Heart left ventricle (tissue), 16 donors: ENCODE measurements around the gene LAMA1. TPM values are rescaled to one million over a fixed set of nuclear protein-coding genes. Genes with fewer than 3 reads are reported as not detected.

Experiments
- ATAC-seq, 4 donors: fragments of 200-7000 bp; cut with Tn5 transposase; one replicate each; pipeline ENCODE4 v1.9.1; 2020 to 2022; ENCODE audit warnings: moderate library complexity in 4 of 4, mild to moderate bottlenecking in 3 of 4, moderate number of reproducible peaks in 1 of 4
- DNase-seq, 5 donors: peaks; one replicate each; pipeline ENCODE4 v3.0.0-alpha.2; 2020
- H3K27ac ChIP-seq, 12 donors: fragments of 200-600 bp; sonication (generic) in 4 of 12; one replicate each; pipeline versions ENCODE4 v1.5.0 to v1.8.0; 2016 to 2022; ENCODE audit warnings: mild to moderate bottlenecking in 2 of 12
- H3K27me3 ChIP-seq, 9 donors: fragments of 200-600 bp; sonication (generic) in 2 of 9; one replicate each; pipeline versions ENCODE4 v1.5.1 to v1.8.0; 2016 to 2022; ENCODE audit warnings: mild to moderate bottlenecking in 3 of 9
- H3K36me3 ChIP-seq, 9 donors: fragments of 200-600 bp; sonication (generic) in 2 of 9; one replicate each; pipeline versions ENCODE4 v1.5.0 to v1.8.0; 2018 to 2022; ENCODE audit warnings: mild to moderate bottlenecking in 2 of 9
- H3K4me1 ChIP-seq, 12 donors: fragments of 200-600 bp; sonication (generic) in 4 of 12; one replicate each; pipeline versions ENCODE4 v1.5.0 to v1.8.0; 2016 to 2022; ENCODE audit warnings: mild to moderate bottlenecking in 3 of 12
- H3K4me3 ChIP-seq, 12 donors: fragments of 200-600 bp; sonication (generic) in 4 of 12; one replicate each; pipeline versions ENCODE4 v1.5.0 to v1.8.0; 2017 to 2022; ENCODE audit warnings: mild to moderate bottlenecking in 9 of 12, moderate library complexity in 4 of 12
- H3K9me3 ChIP-seq, 12 donors: fragments of 200-600 bp; sonication (generic) in 4 of 12; one replicate each; pipeline versions ENCODE4 v1.5.0 to v1.8.0; 2016 to 2022; ENCODE audit warnings: mild to moderate bottlenecking in 1 of 12
- POLR2A ChIP-seq, 2 donors: fragments of 450-650 bp; IDR thresholded peaks; one replicate each; pipeline ENCODE4 v1.6.1; 2017; ENCODE audit warnings: antibody characterized with exemption in 2 of 2, mild to moderate bottlenecking in 2 of 2, moderate library complexity in 2 of 2
- WGBS, 4 donors: extraction: QIAGEN DNeasy Blood & Tissue Kit in 2 of 4; methylation state at CpG; one replicate each; pipeline versions ENCODE4 v1.1.5 to v1.1.7; 2013 to 2018; 5-methylcytosine and 5-hydroxymethylcytosine counted together
- intact Hi-C, 10 donors: fragments of 100-400 bp; cut with DNase I; formaldehyde crosslinking; loops; one replicate each; pipeline versions ENCODE4 v1.11.1 to v1.14.2; 2022
- polyA plus RNA-seq, 2 donors: library from polyadenylated mRNA; stranded (reverse); fragments of 200-250 nt; gene quantifications; one replicate each; pipeline ENCODE4 v1.2.3, GENCODE V29; 2013
- total RNA-seq, 9 donors: library from RNA; depleted of rRNA in 2 of 9; stranded (reverse); fragments of >200 nt in 2 of 9; fragmentation: NEBNext Ultra II Directional in 3 of 9; extraction: Animal tissue kit (Norgen Biotek cat#: 25700) in 3 of 9; gene quantifications; one replicate each; pipeline versions ENCODE4 v1.1.0 to v1.2.4, GENCODE V29; 2016 to 2023
- TF ChIP-seq, protein P1 (sequence below), 12 donors: fragments of 200-600 bp; sonication (generic) in 4 of 12; IDR thresholded peaks; one replicate each; pipeline versions ENCODE4 v1.5.0 to v1.8.0; 2018 to 2022; ENCODE audit warnings: antibody characterized with exemption in 12 of 12, mild to moderate bottlenecking in 5 of 12
- donor health status: ischemic (EF 13 %, LVEDD 7.1; RV severe dilation, severe dysfunction).
- donor health status: healthy with polysubstance abuse.
- donor health status: DM: no; HTN: yes; CAD: no.
- donor health status: DM: no; HTN: no; CAD: no.
- donor health status: ischemic (EF 25% LVEDD 6.9; RV normal size, moderate dysfunction).
- donor health status: ischemic (EF 25% LVEDD 5.7; RV mildly dilated, moderate dysfunction).
- donor health status: healthy.
- donor health status: DM: yes; HTN: yes; CAD: no.
- donor health status: ischemic (EF 35%, LVEDD 5.7; RV mildly dilated, moderate dysfunction).
- donor health status: nonischemic (EF 11% LVEDD 7.7; RV severe dilation, severe dysfunction).
- donor health status: DM: yes; HTN: yes; CAD: no.
- donor health status: PGD.
- donor health status: ischemic (EF 29% LVEDD 5.4; RV normal size, mild dysfunction).
- donor health status: nonischemic (EF 23%, LVEDD 6.1; RV moderate dilation, normal function).

The LAMA1 gene
- total and polyA plus RNA-seq, 11 donors = 0.04 to 1.7 (median 0.28) TPM

DNA sequence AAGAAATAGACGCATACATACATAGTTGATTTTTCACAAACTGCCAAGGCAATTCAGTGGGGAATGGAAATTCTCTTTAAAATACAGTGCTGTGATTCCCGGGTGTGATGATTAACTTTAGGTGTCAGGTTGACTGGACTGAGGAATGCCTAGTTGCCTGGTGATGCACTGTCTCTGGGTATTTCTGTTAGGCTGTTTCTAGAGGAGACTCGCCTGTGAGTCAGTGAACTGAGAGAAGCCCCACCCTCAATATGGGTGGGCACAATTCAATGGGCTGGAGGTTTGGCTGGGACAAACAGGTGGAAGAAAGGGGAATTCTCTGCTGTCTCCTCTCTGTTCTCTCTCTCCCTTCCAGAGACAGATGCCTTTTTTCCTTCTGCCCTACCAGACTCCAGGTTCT, 200.5 kb downstream of the LAMA1 start:
- H3K36me3 ChIP-seq = peaks cover 0 to 5% (median 0%) of the 10 kb centered on the region in 9 donors
- no peaks in the 10 kb centered on the region for H3K4me1 ChIP-seq
- H3K27ac ChIP-seq = no peak overlapping the region
- TF ChIP-seq POLR2A (IDR thresholded peaks at IDR 0.05) = no peak
- TF ChIP-seq, protein P1, sequence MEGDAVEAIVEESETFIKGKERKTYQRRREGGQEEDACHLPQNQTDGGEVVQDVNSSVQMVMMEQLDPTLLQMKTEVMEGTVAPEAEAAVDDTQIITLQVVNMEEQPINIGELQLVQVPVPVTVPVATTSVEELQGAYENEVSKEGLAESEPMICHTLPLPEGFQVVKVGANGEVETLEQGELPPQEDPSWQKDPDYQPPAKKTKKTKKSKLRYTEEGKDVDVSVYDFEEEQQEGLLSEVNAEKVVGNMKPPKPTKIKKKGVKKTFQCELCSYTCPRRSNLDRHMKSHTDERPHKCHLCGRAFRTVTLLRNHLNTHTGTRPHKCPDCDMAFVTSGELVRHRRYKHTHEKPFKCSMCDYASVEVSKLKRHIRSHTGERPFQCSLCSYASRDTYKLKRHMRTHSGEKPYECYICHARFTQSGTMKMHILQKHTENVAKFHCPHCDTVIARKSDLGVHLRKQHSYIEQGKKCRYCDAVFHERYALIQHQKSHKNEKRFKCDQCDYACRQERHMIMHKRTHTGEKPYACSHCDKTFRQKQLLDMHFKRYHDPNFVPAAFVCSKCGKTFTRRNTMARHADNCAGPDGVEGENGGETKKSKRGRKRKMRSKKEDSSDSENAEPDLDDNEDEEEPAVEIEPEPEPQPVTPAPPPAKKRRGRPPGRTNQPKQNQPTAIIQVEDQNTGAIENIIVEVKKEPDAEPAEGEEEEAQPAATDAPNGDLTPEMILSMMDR (IDR thresholded peaks at IDR 0.05) = no peak
- no peak overlapping the region for H3K4me3 ChIP-seq
- no peak for DNase-seq
- 79 to 93% (median 85%) methylated on average over 3 of the region's 3 CpGs for WGBS, 4 donors
- ATAC-seq = no peak
- H3K9me3 ChIP-seq = peaks cover 0 to 6% (median 0%) of the 10 kb centered on the region in 12 donors
- peaks cover 0 to 8% (median 0%) of the 10 kb centered on the region in 9 donors for H3K27me3 ChIP-seq
- intact Hi-C loops = no loop called here

DNA sequence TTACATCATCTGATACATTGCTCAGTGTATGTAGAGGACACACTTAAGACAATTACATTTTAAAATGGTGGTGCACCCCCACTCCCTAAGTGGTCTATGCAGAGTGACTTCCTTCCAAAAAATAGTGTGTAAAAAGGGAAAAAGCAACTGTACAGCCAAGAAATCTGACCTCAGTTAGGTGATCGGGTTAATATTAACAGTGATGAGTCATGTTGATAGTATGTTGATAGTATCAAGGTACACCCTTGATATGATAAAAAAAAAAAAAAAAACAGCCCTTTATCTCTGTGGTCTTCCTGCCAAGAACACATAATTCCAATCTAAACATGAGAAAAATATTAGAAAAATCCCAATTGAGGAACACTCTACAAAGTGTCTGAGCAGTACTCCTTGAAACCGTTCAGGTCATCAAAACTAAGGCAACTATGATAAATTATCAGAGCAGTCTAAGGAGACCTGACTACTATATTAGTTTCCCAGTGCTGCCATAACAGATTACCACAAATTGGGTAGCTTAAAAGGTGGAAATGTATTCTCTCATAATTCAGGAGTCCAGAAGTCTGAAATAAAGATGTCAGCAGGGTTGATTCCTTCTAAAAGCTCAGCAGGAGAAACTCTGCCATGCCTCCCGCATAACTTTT, 216.2 kb downstream of the LAMA1 start:
- 92 to 93% (median 93%) methylated on average over 3 of the region's 3 CpGs for WGBS, 4 donors
- peaks cover 0 to 28% (median 6%) of the 10 kb centered on the region in 12 donors for H3K9me3 ChIP-seq
- H3K4me3 ChIP-seq = no peak overlapping the region
- DNase-seq = no peak
- H3K36me3 ChIP-seq = peaks cover 0 to 11% (median 0%) of the 10 kb centered on the region in 9 donors
- TF ChIP-seq, protein P1 (IDR thresholded peaks at IDR 0.05) = no peak
- TF ChIP-seq POLR2A (IDR thresholded peaks at IDR 0.05) = no peak
- H3K4me1 ChIP-seq = no peaks in the 10 kb centered on the region
- no peak overlapping the region for H3K27ac ChIP-seq
- no peaks in the 10 kb centered on the region for H3K27me3 ChIP-seq
- intact Hi-C loops = no loop called here
- no peak for ATAC-seq

DNA sequence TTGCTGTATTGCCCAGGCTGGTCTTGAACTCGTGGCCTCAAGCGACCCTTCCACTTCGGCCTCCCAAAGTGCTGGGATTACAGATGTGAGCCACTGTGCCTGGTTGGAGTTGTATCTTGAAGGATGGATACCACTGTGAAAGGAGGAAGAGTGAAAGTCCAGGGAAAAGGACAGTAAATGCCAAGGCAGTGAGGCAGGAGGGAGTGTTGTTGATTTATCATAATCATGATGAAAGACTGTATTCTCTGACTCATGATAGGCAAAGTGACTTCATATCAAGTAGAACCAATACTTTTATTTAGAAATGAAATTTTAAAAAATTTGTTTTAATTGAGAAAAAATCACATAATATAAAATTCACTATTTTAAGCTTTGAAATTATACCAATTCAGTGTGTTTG, 225.8 kb downstream of the LAMA1 start:
- TF ChIP-seq POLR2A (IDR thresholded peaks at IDR 0.05) = no peak
- TF ChIP-seq, protein P1 (IDR thresholded peaks at IDR 0.05) = no peak
- DNase-seq = no peak

More for the DNA sequence above, 225.8 kb downstream of the LAMA1 start:
- H3K36me3 ChIP-seq = peaks cover 0 to 27% (median 0%) of the 10 kb centered on the region in 9 donors
- no peaks in the 10 kb centered on the region for H3K27me3 ChIP-seq
- H3K4me1 ChIP-seq = no peaks in the 10 kb centered on the region
- 96 to 98% (median 97%) methylated on average over 3 of the region's 3 CpGs for WGBS, 4 donors
- no peak overlapping the region for H3K4me3 ChIP-seq
- ATAC-seq = no peak
- H3K9me3 ChIP-seq = no peaks in the 10 kb centered on the region
- H3K27ac ChIP-seq = no peak overlapping the region
- intact Hi-C loops = no loop called here

Other genes with a start within 250 kb of the LAMA1 start
- gene LRRC30, start 113.3 kb upstream of the LAMA1 start, total RNA-seq = not detected
- gene LRRC30, start 113.3 kb upstream of the LAMA1 start, polyA plus RNA-seq = not detected